HuH-7 (cell line): ENCODE measurements around the gene SPANXN5.
"Not testable (repeated sequence)": the region's sequence is repeated elsewhere in the genome, so short reads cannot be mapped to it uniquely, and the experiment has no call there.

Experiments used
- DNase-seq: peaks from one replicate; pipeline ENCODE4 v3.0.0; 2011; ENCODE audit warnings: low spot score

The SPANXN5 gene, protein sequence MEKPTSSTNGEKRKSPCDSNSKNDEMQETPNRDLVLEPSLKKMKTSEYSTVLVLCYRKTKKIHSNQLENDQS

DNA sequence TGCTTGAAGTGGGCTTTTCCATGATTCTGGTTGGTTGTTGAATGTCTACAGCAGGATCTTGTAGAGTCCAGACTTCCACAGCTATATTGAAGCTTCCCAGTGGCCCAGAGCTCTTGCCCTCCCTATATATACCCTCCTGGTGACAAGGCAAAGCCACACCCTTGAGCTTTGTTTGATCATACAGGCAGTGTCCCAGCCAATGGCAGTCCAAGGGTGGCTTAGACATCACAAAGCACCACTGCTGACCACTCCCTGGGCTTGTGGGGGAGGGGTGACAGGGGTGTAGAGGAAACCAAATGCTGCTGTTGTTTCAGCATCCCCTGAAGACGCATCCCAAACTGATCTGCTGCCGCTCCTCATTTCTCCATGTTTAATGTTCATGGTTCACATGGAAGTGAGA is at the start of gene SPANXN5:
SPANXN5 (minus strand) TSS at position 101 of the 400 bp plus-strand sequence; CDS start at position 22, 79 bp downstream.
- DNase-seq = not testable (repeated sequence)

DNA sequence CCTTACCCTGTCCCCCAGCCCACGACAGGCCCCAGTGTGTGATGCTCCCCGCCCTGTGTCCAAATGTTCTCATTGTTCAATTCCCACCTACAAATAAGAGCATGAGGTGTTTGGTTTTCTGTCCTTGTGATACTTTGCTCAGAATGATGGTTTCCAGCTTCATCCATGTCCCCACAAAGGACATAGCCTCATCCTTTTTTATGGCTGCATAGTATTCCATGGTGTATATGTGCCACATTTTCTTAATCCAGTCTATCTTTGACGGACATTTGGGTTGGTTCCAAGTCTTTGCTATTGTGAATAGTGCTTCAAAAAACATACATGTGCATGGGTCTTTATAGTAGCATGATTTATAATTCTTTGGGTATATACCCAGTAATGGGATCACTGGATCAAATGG is 46.4 kb upstream of the SPANXN5 start:
- DNase-seq = not testable (repeated sequence)

DNA sequence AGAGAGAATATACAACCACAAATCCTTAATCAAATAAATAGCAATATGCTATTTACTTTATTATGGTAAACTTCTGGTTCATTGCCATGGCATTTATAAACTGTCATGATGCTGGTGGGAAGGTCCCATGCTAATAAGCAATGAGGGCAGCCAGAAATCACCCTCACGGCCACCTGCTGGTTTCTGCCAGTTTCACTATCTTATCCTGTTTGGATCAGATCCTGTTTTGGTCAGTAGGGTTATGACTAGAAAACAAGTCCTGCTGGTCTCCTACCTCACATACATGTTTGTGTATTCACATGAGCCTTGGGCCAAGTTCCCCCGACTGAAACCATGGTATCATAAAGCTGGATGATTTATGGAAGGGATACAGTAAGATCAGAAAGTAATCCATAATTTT is 41.9 kb upstream of the SPANXN5 start:
- DNase-seq = no peak

DNA sequence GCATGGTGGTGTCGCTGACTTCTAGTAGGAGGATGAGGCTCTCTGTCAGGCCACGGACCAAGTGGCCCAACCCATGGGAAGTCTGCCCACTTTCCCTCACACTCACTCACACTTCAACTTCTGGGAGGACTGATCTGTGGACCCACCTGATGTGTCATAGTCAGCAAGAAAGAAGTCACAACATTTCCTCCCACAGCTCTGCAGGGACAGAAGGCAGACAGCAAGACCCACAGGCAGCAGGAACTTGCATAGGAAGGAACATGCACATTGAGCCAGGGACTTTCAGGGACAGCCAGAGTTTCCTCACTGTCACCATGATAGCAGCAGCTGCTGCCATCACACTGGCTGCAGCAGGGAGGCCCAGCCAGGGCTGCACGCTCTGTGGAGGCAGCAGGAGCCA is 33.3 kb upstream of the SPANXN5 start:
- no peak for DNase-seq

DNA sequence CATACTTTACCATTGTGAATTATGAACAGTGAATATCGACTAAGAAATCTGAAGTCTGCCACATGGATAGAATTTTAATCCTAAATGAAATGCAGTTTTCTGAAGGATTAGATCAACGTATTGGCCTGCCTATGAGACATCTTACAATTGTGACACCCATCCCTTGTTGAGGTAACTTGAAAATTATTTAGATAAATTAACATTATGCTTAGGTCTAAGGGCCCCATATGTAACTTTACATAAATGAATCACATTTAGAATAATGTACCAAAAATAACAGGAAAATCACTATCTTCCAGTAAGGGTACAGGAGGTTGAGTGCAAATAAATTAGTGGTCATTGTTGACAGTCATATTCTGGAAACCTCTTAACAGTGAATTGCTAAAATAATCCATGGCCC is 27.4 kb upstream of the SPANXN5 start:
- DNase-seq = no peak

DNA sequence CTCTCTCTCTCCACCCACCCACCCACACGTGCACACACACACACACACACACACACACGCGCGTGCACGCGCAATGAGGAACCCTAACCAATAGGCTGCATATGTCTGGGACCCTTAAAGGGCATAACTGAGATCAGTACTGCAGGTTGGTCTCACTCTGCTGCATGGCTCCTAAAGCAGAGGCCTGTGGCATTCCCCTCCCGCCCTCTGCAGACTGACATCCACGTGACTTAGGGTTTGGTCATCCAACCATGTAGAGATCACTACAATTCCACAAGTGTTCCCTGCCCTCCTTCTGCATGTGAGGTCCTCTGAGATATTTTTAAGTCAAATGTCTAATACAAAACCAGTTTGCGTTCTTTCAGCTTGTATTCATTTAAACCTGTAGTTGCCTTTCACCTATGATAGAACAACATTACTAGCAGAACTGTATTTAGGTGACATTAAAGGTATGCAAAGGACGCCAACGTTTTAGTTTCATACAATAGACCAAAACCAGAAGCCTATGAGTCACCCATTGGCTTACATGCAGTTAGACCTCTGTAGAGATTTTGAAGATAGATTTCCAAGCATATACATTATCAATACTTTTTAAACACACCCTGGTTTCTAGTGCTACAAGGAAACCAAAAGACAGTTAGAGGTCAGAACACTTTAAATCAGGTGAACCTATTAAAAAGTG is 24.0 kb upstream of the SPANXN5 start:
- no peak for DNase-seq

DNA sequence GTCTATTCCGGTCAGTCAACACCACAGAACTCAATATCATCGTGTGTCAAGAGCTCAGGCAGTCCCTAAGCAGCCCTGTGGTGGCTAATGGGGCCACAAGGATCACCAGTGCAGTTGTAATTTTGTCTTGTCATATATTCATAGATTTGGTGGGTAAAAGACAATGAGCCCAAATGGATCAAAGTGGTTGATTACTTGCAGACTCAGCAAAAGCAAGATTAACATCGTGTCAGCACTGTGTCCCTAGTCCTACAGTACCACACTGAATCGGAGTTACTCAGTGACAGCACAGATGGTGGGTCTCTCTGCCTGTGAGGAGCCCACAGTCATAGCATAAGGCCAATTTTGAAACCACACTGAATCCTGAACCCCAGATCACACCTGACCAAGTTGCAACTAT is 22.6 kb upstream of the SPANXN5 start:
- no peak for DNase-seq

DNA sequence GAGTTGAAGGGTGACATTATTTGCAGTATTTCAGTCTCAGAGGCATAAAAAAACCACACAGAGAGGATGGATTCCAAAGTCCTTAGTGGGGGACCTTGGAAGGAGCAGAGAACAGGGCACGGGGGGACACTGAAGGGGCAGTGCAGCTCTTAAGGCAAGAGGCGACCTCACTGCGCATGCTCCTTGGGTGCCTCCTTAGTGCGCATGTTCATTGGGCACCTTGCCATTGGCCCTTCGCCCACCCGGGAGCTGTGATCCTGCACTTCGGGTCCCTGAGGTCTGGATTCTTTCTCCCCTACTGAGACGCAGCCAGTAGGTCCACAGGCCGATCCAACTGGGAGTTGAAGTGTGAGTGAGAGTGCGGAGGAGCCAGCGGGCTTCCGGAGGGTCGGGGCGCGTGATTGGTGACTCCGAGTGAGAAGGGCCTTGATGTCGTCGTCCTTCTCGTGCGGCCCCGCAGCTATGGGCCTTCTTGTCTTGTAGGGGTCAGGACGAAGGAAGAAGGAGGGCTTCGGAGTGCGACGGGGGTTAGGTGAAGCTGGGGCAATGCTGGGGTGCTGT is 13.9 kb upstream of the SPANXN5 start, which contains the start of gene XAGE5:
XAGE5 (plus strand) TSS at position 223 of the 561 bp plus-strand sequence. CDS start 1,280 bp downstream, outside the sequence.
- DNase-seq = no peak

DNA sequence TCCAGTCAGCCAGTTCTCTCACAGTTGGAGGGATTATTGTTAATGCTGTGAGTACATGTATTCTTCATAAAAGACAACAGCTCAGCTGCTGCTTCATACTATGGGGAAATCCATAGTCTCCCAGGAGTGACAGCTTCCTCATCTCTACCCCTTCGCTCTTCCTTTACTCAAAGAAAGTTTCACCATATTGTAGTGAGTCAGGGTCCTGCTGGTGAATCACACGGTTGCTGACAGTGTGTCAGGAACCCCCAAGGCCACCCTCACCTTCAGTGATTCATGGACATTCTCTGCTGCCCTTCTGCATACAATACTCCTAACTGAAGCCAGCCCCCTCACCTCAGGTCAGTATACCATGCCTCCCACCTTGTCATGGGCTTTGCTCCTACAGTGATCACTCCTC is 7.6 kb upstream of the SPANXN5 start:
- not testable (repeated sequence) for DNase-seq

DNA sequence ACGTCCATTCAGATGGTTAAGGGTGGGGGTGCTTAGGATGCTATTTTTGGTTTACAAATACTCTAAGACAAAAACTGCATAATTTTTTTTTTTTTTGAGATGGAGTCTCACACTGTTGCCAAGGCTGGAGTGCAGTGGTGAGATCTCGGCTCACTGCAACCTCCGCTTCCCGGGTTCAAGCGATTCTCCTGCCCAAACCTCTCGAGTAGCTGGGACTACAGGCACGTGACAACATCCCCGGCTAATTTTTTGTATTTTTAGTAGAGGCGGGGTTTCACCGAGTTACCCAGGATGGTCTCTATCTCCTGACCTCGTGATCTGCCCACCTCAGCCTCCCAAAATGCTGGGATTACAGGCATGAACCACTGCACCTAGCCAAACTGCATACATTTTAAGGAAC is 23.7 kb downstream of the SPANXN5 start:
- not testable (repeated sequence) for DNase-seq

DNA sequence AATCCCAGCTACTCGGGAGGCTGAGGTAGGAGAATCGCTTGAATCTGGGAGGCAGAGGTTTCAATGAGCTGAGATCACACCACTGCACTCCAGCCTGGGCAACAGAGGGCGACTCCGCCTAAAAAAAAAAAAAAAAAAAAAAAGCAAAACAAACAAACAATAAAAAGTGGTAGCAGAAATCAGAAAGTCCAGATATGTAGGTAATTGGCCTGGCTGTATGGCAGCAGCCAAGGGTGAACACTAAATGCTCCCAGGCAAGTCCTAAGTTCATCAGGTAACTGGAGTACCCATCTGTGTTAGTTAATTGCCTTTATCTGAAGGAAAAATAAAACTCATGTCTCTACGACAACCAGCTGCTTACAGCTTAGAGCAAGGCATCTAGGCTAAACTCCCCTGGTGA is 31.2 kb downstream of the SPANXN5 start:
- not testable (repeated sequence) for DNase-seq

DNA sequence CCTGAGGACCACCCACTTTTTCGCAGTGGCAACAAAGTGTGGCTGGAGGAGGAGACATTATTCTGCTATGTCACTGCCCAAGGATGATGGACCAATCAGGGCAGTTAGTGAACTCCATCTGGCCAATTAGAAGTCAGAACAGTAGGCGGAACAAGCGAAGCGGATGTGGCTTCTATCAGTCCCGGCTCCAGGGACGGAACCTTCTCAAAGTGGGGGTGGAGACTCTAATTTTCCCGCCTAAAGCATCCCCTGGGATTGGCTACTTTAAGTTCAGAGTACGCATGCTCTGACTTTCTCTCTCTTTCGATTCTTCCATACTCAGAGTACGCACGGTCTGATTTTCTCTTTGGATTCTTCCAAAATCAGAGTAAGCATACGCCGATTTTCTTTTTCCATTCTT is 46.3 kb downstream of the SPANXN5 start, which contains the start of gene SSX2B:
SSX2B (plus strand) TSS at position 301 of the 400 bp plus-strand sequence. CDS start 1,429 bp downstream, outside the sequence.
- DNase-seq = not testable (repeated sequence)
